HepG2 (cell line): ENCODE results near the gene AMIGO1.

ENCODE experiments used
- BHLHE40 ChIP-seq: IDR thresholded peaks from 2 replicates; pipeline ENCODE4 v1.6.1; 2011; ENCODE audit warnings: low read length, improper control_type of control experiment
- BORCS8-MEF2B ChIP-seq: sonication (generic); formaldehyde crosslinking; IDR thresholded peaks from 2 replicates; pipeline ENCODE4 v1.8.0; 2022; ENCODE audit warnings: mild to moderate bottlenecking, missing genetic modification reagents
- EP300 ChIP-seq, 3 experiments: sonication (generic) in 1 of 3; formaldehyde crosslinking in 1 of 3; IDR thresholded peaks; 2 replicates each; pipeline versions ENCODE4 v1.5.1 to v1.6.1; 2011 to 2020; ENCODE audit warnings: low read depth in 2 of 3, low read length in 2 of 3, borderline replicate concordance in 1 of 3, improper control_type of control experiment in 1 of 3, mild to moderate bottlenecking in 1 of 3, missing genetic modification reagents in 1 of 3, moderate library complexity in 1 of 3
- GRHL1 ChIP-seq: sonication (generic); formaldehyde crosslinking; conservative IDR thresholded peaks from 2 replicates; pipeline ENCODE4 v1.8.0; 2022; ENCODE audit warnings: missing genetic modification reagents
- HOXD1 ChIP-seq: sonication (generic); formaldehyde crosslinking; IDR thresholded peaks from 2 replicates; pipeline ENCODE4 v1.5.0; 2020; ENCODE audit warnings: missing genetic modification reagents
- NCOA5 ChIP-seq: sonication (generic); formaldehyde crosslinking; IDR thresholded peaks from 2 replicates; pipeline ENCODE4 v1.4.0; 2020; ENCODE audit warnings: missing genetic modification reagents
- NFRKB ChIP-seq: fragments of 450-650 bp; IDR thresholded peaks from 2 replicates; pipeline ENCODE4 v1.6.1; 2017
- PBX2 ChIP-seq: IDR thresholded peaks from 2 replicates; pipeline ENCODE4 v1.6.1; 2016; ENCODE audit warnings: control low read depth
- SMAD9 ChIP-seq: sonication (generic); formaldehyde crosslinking; IDR thresholded peaks from 2 replicates; pipeline ENCODE4 v1.5.1; 2020; ENCODE audit warnings: mild to moderate bottlenecking, missing genetic modification reagents
- ZKSCAN1 ChIP-seq: fragments of 150-350 bp; IDR thresholded peaks from 2 replicates; pipeline ENCODE4 v1.6.1; 2014; ENCODE audit warnings: low read length
- TF ChIP-seq, protein P1 (sequence below), 2 experiments: IDR thresholded peaks; 2 replicates each; pipeline ENCODE4 v1.6.1; 2011 to 2012; ENCODE audit warnings: low read length in 2 of 2, borderline replicate concordance in 1 of 2, low read depth in 1 of 2, mild to moderate bottlenecking in 1 of 2, moderate library complexity in 1 of 2

DNA sequence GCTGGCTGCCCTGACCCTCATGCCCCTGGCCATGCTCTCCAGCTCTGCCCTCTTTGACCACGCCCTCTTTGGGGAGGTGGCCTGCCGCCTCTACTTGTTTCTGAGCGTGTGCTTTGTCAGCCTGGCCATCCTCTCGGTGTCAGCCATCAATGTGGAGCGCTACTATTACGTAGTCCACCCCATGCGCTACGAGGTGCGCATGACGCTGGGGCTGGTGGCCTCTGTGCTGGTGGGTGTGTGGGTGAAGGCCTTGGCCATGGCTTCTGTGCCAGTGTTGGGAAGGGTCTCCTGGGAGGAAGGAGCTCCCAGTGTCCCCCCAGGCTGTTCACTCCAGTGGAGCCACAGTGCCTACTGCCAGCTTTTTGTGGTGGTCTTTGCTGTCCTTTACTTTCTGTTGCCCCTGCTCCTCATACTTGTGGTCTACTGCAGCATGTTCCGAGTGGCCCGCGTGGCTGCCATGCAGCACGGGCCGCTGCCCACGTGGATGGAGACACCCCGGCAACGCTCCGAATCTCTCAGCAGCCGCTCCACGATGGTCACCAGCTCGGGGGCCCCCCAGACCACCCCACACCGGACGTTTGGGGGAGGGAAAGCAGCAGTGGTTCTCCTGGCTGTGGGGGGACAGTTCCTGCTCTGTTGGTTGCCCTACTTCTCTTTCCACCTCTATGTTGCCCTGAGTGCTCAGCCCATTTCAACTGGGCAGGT, 33.9 kb upstream of the AMIGO1 start:
- TF ChIP-seq, protein P1, sequence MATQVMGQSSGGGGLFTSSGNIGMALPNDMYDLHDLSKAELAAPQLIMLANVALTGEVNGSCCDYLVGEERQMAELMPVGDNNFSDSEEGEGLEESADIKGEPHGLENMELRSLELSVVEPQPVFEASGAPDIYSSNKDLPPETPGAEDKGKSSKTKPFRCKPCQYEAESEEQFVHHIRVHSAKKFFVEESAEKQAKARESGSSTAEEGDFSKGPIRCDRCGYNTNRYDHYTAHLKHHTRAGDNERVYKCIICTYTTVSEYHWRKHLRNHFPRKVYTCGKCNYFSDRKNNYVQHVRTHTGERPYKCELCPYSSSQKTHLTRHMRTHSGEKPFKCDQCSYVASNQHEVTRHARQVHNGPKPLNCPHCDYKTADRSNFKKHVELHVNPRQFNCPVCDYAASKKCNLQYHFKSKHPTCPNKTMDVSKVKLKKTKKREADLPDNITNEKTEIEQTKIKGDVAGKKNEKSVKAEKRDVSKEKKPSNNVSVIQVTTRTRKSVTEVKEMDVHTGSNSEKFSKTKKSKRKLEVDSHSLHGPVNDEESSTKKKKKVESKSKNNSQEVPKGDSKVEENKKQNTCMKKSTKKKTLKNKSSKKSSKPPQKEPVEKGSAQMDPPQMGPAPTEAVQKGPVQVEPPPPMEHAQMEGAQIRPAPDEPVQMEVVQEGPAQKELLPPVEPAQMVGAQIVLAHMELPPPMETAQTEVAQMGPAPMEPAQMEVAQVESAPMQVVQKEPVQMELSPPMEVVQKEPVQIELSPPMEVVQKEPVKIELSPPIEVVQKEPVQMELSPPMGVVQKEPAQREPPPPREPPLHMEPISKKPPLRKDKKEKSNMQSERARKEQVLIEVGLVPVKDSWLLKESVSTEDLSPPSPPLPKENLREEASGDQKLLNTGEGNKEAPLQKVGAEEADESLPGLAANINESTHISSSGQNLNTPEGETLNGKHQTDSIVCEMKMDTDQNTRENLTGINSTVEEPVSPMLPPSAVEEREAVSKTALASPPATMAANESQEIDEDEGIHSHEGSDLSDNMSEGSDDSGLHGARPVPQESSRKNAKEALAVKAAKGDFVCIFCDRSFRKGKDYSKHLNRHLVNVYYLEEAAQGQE (IDR thresholded peaks at IDR 0.05; ENCODE audit: borderline replicate concordance in 1 of 2, low read depth in 1 of 2, low read length in 2 of 2) = no peak
- TF ChIP-seq NCOA5 (CRISPR knock-in tag) (no peak), HOXD1 (no peak), GRHL1 (CRISPR knock-in tag) (no peak), PBX2 (CRISPR knock-in tag) (no peak), ZKSCAN1 (no peak), SMAD9 (CRISPR knock-in tag) (no peak), BHLHE40 (no peak), EP300 (IDR thresholded peaks at IDR 0.05; ENCODE audit: low read depth in 2 of 2, low read length in 2 of 2) (no peak), EP300 (CRISPR knock-in tag; IDR thresholded peaks at IDR 0.05; ENCODE audit: borderline replicate concordance) (no peak), NFRKB (no peak), BORCS8-MEF2B (CRISPR knock-in tag) (no peak)
